Measurements from ENCODE around the gene GRIP1.

The GRIP1 gene

GRCh38 chr12:66453120-66453519 lies 225.8 kb downstream of the GRIP1 start:
- WGBS (ENCODE audit: extremely low coverage, insufficient coverage, insufficient read length), result no CpG with 5 or more reads among the region's 4 CpGs
- no peak overlapping the region for H4K8ac ChIP-seq (ENCODE audit: low read depth, low read length)
- H3K27ac ChIP-seq (ENCODE audit: low read depth, low read length), result no peak overlapping the region
- no peak for DNase-seq
- H2BK120ac ChIP-seq (ENCODE audit: insufficient read depth, low read length, poor library complexity), result no peak overlapping the region
- H3K36me3 ChIP-seq (ENCODE audit: control insufficient read depth in 1 of 2, insufficient read depth in 2 of 2, low read length in 2 of 2), result no peaks in the 10 kb centered on the region
- no peaks in the 10 kb centered on the region for H3K27me3 ChIP-seq (ENCODE audit: insufficient read depth, low read length)
- H2AK5ac ChIP-seq (ENCODE audit: low read length), result no peak overlapping the region
- no peak overlapping the region for H4K12ac ChIP-seq (ENCODE audit: low read depth, low read length)
- H3K4me3 ChIP-seq (ENCODE audit: low read depth, low read length), result no peak overlapping the region
- H3K79me1 ChIP-seq (ENCODE audit: low read length), result no peaks in the 10 kb centered on the region
- no peak overlapping the region for H3K9ac ChIP-seq (ENCODE audit: low read length)
- no peak overlapping the region for H2AFZ ChIP-seq (ENCODE audit: insufficient read depth, low read length, poor library complexity)
- peaks cover 0 to 2% of the 10 kb centered on the region in 2 experiments for H3K4me1 ChIP-seq (ENCODE audit: control insufficient read depth in 1 of 2, insufficient read depth in 2 of 2, low read length in 2 of 2)
- H3K79me2 ChIP-seq (ENCODE audit: control insufficient read depth, insufficient read depth, low read length, poor library complexity), result no peaks in the 10 kb centered on the region
- H3K4me2 ChIP-seq (ENCODE audit: low read length), result no peak overlapping the region
- no peak overlapping the region for H2BK5ac ChIP-seq (ENCODE audit: low read depth, low read length, poor library complexity)
- H2BK12ac ChIP-seq (ENCODE audit: low read length), result no peak overlapping the region
- no peak overlapping the region for H3K14ac ChIP-seq (ENCODE audit: low read length)
- H3K9me3 ChIP-seq (ENCODE audit: insufficient read depth, low read depth, low read length), result no peaks in the 10 kb centered on the region
- no peak overlapping the region for H3K4ac ChIP-seq (ENCODE audit: low read depth, low read length)
- H3K23ac ChIP-seq (ENCODE audit: low read length), result no peak overlapping the region
- no peak overlapping the region for H3K18ac ChIP-seq (ENCODE audit: low read length)
- no peak overlapping the region for H4K91ac ChIP-seq (ENCODE audit: low read depth, low read length)

GRCh38 chr12:66449531-66449930 lies 229.3 kb downstream of the GRIP1 start:
- Histone ChIP-seq H3K27me3 (ENCODE audit: insufficient read depth, low read length) (no peaks in the 10 kb centered on the region), H2BK12ac (ENCODE audit: low read length) (no peak overlapping the region), H3K23ac (ENCODE audit: low read length) (no peak overlapping the region), H3K4ac (ENCODE audit: low read depth, low read length) (no peak overlapping the region), H2BK120ac (ENCODE audit: insufficient read depth, low read length, poor library complexity) (no peak overlapping the region), H3K27ac (ENCODE audit: low read depth, low read length) (no peak overlapping the region), H2AK5ac (ENCODE audit: low read length) (no peak overlapping the region), H4K91ac (ENCODE audit: low read depth, low read length) (no peak overlapping the region), H3K79me1 (ENCODE audit: low read length) (no peaks in the 10 kb centered on the region), H3K4me1 (ENCODE audit: control insufficient read depth in 1 of 2, insufficient read depth in 2 of 2, low read length in 2 of 2) (peaks cover 0 to 2% of the 10 kb centered on the region in 2 experiments), H2AFZ (ENCODE audit: insufficient read depth, low read length, poor library complexity) (no peak overlapping the region), H2BK5ac (ENCODE audit: low read depth, low read length, poor library complexity) (no peak overlapping the region), H3K14ac (ENCODE audit: low read length) (no peak overlapping the region), H3K9ac (ENCODE audit: low read length) (no peak overlapping the region), H3K9me3 (ENCODE audit: insufficient read depth, low read depth, low read length) (peaks cover 1% of the 10 kb centered on the region), H4K12ac (ENCODE audit: low read depth, low read length) (no peak overlapping the region), H4K8ac (ENCODE audit: low read depth, low read length) (no peak overlapping the region), H3K4me3 (ENCODE audit: low read depth, low read length) (no peak overlapping the region), H3K4me2 (ENCODE audit: low read length) (no peak overlapping the region), H3K18ac (ENCODE audit: low read length) (no peak overlapping the region), H3K36me3 (ENCODE audit: control insufficient read depth in 1 of 2, insufficient read depth in 2 of 2, low read length in 2 of 2) (no peaks in the 10 kb centered on the region), H3K79me2 (ENCODE audit: control insufficient read depth, insufficient read depth, low read length, poor library complexity) (no peaks in the 10 kb centered on the region)
- peak in 1 of 2 donors; percentile 56 for DNase-seq
- no CpG with 5 or more reads among the region's 3 CpGs for WGBS (ENCODE audit: extremely low coverage, insufficient coverage, insufficient read length)

- no peak overlapping the region for H3K4ac ChIP-seq (ENCODE audit: low read depth, low read length)
- WGBS (ENCODE audit: extremely low coverage, insufficient coverage, insufficient read length), result no CpG with 5 or more reads among the region's 4 CpGs
These were observed 231.2 kb downstream of the GRIP1 start for GRCh38 chr12:66447643-66448042.

GRCh38 chr12:66446276-66446675 lies 232.6 kb downstream of the GRIP1 start:
- DNase-seq, result no peak
- no peak overlapping the region for H3K18ac ChIP-seq (ENCODE audit: low read length)
- no peak overlapping the region for H3K4me3 ChIP-seq (ENCODE audit: low read depth, low read length)
- H3K4me2 ChIP-seq (ENCODE audit: low read length), result no peak overlapping the region
- H2BK5ac ChIP-seq (ENCODE audit: low read depth, low read length, poor library complexity), result no peak overlapping the region
- no peak overlapping the region for H3K14ac ChIP-seq (ENCODE audit: low read length)
- no peak overlapping the region for H2AK5ac ChIP-seq (ENCODE audit: low read length)
- H3K9ac ChIP-seq (ENCODE audit: low read length), result no peak overlapping the region
- no peak overlapping the region for H4K8ac ChIP-seq (ENCODE audit: low read depth, low read length)
- H2AFZ ChIP-seq (ENCODE audit: insufficient read depth, low read length, poor library complexity), result no peak overlapping the region
- peaks cover 1% of the 10 kb centered on the region for H3K9me3 ChIP-seq (ENCODE audit: insufficient read depth, low read depth, low read length)
- H3K23ac ChIP-seq (ENCODE audit: low read length), result no peak overlapping the region
- H3K79me2 ChIP-seq (ENCODE audit: control insufficient read depth, insufficient read depth, low read length, poor library complexity), result no peaks in the 10 kb centered on the region
- H3K79me1 ChIP-seq (ENCODE audit: low read length), result no peaks in the 10 kb centered on the region
- no peak overlapping the region for H3K27ac ChIP-seq (ENCODE audit: low read depth, low read length)
- H4K12ac ChIP-seq (ENCODE audit: low read depth, low read length), result no peak overlapping the region
- H2BK120ac ChIP-seq (ENCODE audit: insufficient read depth, low read length, poor library complexity), result no peak overlapping the region
- no peaks in the 10 kb centered on the region for H3K27me3 ChIP-seq (ENCODE audit: insufficient read depth, low read length)
- no CpG with 5 or more reads among the region's 2 CpGs for WGBS (ENCODE audit: extremely low coverage, insufficient coverage, insufficient read length)
- no peak overlapping the region for H4K91ac ChIP-seq (ENCODE audit: low read depth, low read length)
- no peaks in the 10 kb centered on the region for H3K36me3 ChIP-seq (ENCODE audit: control insufficient read depth in 1 of 2, insufficient read depth in 2 of 2, low read length in 2 of 2)
- H3K4me1 ChIP-seq (ENCODE audit: control insufficient read depth in 1 of 2, insufficient read depth in 2 of 2, low read length in 2 of 2), result peaks cover 0 to 11% of the 10 kb centered on the region in 2 experiments
- no peak overlapping the region for H3K4ac ChIP-seq (ENCODE audit: low read depth, low read length)
- H2BK12ac ChIP-seq (ENCODE audit: low read length), result no peak overlapping the region

More at GRCh38 chr12:66447643-66448042, 231.2 kb downstream of the GRIP1 start:
- no peak overlapping the region for H2BK120ac ChIP-seq (ENCODE audit: insufficient read depth, low read length, poor library complexity)
- H3K79me2 ChIP-seq (ENCODE audit: control insufficient read depth, insufficient read depth, low read length, poor library complexity), result no peaks in the 10 kb centered on the region
- H3K18ac ChIP-seq (ENCODE audit: low read length), result no peak overlapping the region
- H3K14ac ChIP-seq (ENCODE audit: low read length), result no peak overlapping the region
- peaks cover 1% of the 10 kb centered on the region for H3K9me3 ChIP-seq (ENCODE audit: insufficient read depth, low read depth, low read length)
- no peak overlapping the region for H2AFZ ChIP-seq (ENCODE audit: insufficient read depth, low read length, poor library complexity)
- no peak for DNase-seq
- H3K23ac ChIP-seq (ENCODE audit: low read length), result no peak overlapping the region
- H3K79me1 ChIP-seq (ENCODE audit: low read length), result no peaks in the 10 kb centered on the region
- no peak overlapping the region for H3K4me3 ChIP-seq (ENCODE audit: low read depth, low read length)
- no peak overlapping the region for H2BK5ac ChIP-seq (ENCODE audit: low read depth, low read length, poor library complexity)
- no peak overlapping the region for H3K4me2 ChIP-seq (ENCODE audit: low read length)
- H4K12ac ChIP-seq (ENCODE audit: low read depth, low read length), result no peak overlapping the region
- H4K8ac ChIP-seq (ENCODE audit: low read depth, low read length), result no peak overlapping the region
- H2AK5ac ChIP-seq (ENCODE audit: low read length), result no peak overlapping the region
- no peak overlapping the region for H3K9ac ChIP-seq (ENCODE audit: low read length)
- no peak overlapping the region for H3K27ac ChIP-seq (ENCODE audit: low read depth, low read length)
- peaks cover 0 to 2% of the 10 kb centered on the region in 2 experiments for H3K4me1 ChIP-seq (ENCODE audit: control insufficient read depth in 1 of 2, insufficient read depth in 2 of 2, low read length in 2 of 2)
- no peaks in the 10 kb centered on the region for H3K36me3 ChIP-seq (ENCODE audit: control insufficient read depth in 1 of 2, insufficient read depth in 2 of 2, low read length in 2 of 2)
- H2BK12ac ChIP-seq (ENCODE audit: low read length), result no peak overlapping the region
- H3K27me3 ChIP-seq (ENCODE audit: insufficient read depth, low read length), result no peaks in the 10 kb centered on the region
- no peak overlapping the region for H4K91ac ChIP-seq (ENCODE audit: low read depth, low read length)

Data from trophoblast cell (in vitro differentiated cells and primary cell).